GM12892 (cell line): ENCODE data around the gene SP4.

Experiments
- POLR2A ChIP-seq: IDR thresholded peaks from 2 replicates; pipeline ENCODE4 v1.6.1; 2011; ENCODE audit warnings: low read depth, low read length, control low read depth
- TAF1 ChIP-seq: IDR thresholded peaks from 2 replicates; pipeline ENCODE4 v1.6.1; 2011; ENCODE audit warnings: low read depth, mild to moderate bottlenecking, control low read depth, low read length, borderline replicate concordance

- TF ChIP-seq POLR2A (no peak), TAF1 (no peak)
These were observed 116.4 kb downstream of the SP4 start for GRCh38 chr7:21544303-21544656.
